Heart left ventricle (tissue), 16 donors: ENCODE measurements around the gene TXNIP. TPM values are rescaled to one million over a fixed set of nuclear protein-coding genes. Genes with fewer than 3 reads are reported as not detected.

Source experiments
- ATAC-seq, 4 donors: fragments of 200-7000 bp; cut with Tn5 transposase; one replicate each; pipeline ENCODE4 v1.9.1; 2020 to 2022; ENCODE audit warnings: moderate library complexity in 4 of 4, mild to moderate bottlenecking in 3 of 4, moderate number of reproducible peaks in 1 of 4
- DNase-seq, 5 donors: peaks; one replicate each; pipeline ENCODE4 v3.0.0-alpha.2; 2020
- H3K27ac ChIP-seq, 12 donors: fragments of 200-600 bp; sonication (generic) in 4 of 12; one replicate each; pipeline versions ENCODE4 v1.5.0 to v1.8.0; 2016 to 2022; ENCODE audit warnings: mild to moderate bottlenecking in 2 of 12
- H3K27me3 ChIP-seq, 9 donors: fragments of 200-600 bp; sonication (generic) in 2 of 9; one replicate each; pipeline versions ENCODE4 v1.5.1 to v1.8.0; 2016 to 2022; ENCODE audit warnings: mild to moderate bottlenecking in 3 of 9
- H3K36me3 ChIP-seq, 9 donors: fragments of 200-600 bp; sonication (generic) in 2 of 9; one replicate each; pipeline versions ENCODE4 v1.5.0 to v1.8.0; 2018 to 2022; ENCODE audit warnings: mild to moderate bottlenecking in 2 of 9
- H3K4me1 ChIP-seq, 12 donors: fragments of 200-600 bp; sonication (generic) in 4 of 12; one replicate each; pipeline versions ENCODE4 v1.5.0 to v1.8.0; 2016 to 2022; ENCODE audit warnings: mild to moderate bottlenecking in 3 of 12
- H3K4me3 ChIP-seq, 12 donors: fragments of 200-600 bp; sonication (generic) in 4 of 12; one replicate each; pipeline versions ENCODE4 v1.5.0 to v1.8.0; 2017 to 2022; ENCODE audit warnings: mild to moderate bottlenecking in 9 of 12, moderate library complexity in 4 of 12
- H3K9me3 ChIP-seq, 12 donors: fragments of 200-600 bp; sonication (generic) in 4 of 12; one replicate each; pipeline versions ENCODE4 v1.5.0 to v1.8.0; 2016 to 2022; ENCODE audit warnings: mild to moderate bottlenecking in 1 of 12
- POLR2A ChIP-seq, 2 donors: fragments of 450-650 bp; IDR thresholded peaks; one replicate each; pipeline ENCODE4 v1.6.1; 2017; ENCODE audit warnings: antibody characterized with exemption in 2 of 2, mild to moderate bottlenecking in 2 of 2, moderate library complexity in 2 of 2
- WGBS, 4 donors: extraction: QIAGEN DNeasy Blood & Tissue Kit in 2 of 4; methylation state at CpG; one replicate each; pipeline versions ENCODE4 v1.1.5 to v1.1.7; 2013 to 2018; 5-methylcytosine and 5-hydroxymethylcytosine counted together
- intact Hi-C, 10 donors: fragments of 100-400 bp; cut with DNase I; formaldehyde crosslinking; loops; one replicate each; pipeline versions ENCODE4 v1.11.1 to v1.14.2; 2022
- polyA plus RNA-seq, 2 donors: library from polyadenylated mRNA; stranded (reverse); fragments of 200-250 nt; gene quantifications; one replicate each; pipeline ENCODE4 v1.2.3, GENCODE V29; 2013
- total RNA-seq, 9 donors: library from RNA; depleted of rRNA in 2 of 9; stranded (reverse); fragments of >200 nt in 2 of 9; fragmentation: NEBNext Ultra II Directional in 3 of 9; extraction: Animal tissue kit (Norgen Biotek cat#: 25700) in 3 of 9; gene quantifications; one replicate each; pipeline versions ENCODE4 v1.1.0 to v1.2.4, GENCODE V29; 2016 to 2023
- TF ChIP-seq, protein P1 (sequence below), 12 donors: fragments of 200-600 bp; sonication (generic) in 4 of 12; IDR thresholded peaks; one replicate each; pipeline versions ENCODE4 v1.5.0 to v1.8.0; 2018 to 2022; ENCODE audit warnings: antibody characterized with exemption in 12 of 12, mild to moderate bottlenecking in 5 of 12
- donor health status: ischemic (EF 13 %, LVEDD 7.1; RV severe dilation, severe dysfunction).
- donor health status: healthy with polysubstance abuse.
- donor health status: DM: no; HTN: yes; CAD: no.
- donor health status: DM: no; HTN: no; CAD: no.
- donor health status: ischemic (EF 25% LVEDD 6.9; RV normal size, moderate dysfunction).
- donor health status: ischemic (EF 25% LVEDD 5.7; RV mildly dilated, moderate dysfunction).
- donor health status: healthy.
- donor health status: DM: yes; HTN: yes; CAD: no.
- donor health status: ischemic (EF 35%, LVEDD 5.7; RV mildly dilated, moderate dysfunction).
- donor health status: nonischemic (EF 11% LVEDD 7.7; RV severe dilation, severe dysfunction).
- donor health status: DM: yes; HTN: yes; CAD: no.
- donor health status: PGD.
- donor health status: ischemic (EF 29% LVEDD 5.4; RV normal size, mild dysfunction).
- donor health status: nonischemic (EF 23%, LVEDD 6.1; RV moderate dilation, normal function).

Gene TXNIP
- total and polyA plus RNA-seq, 11 donors: 222 to 1,925 (median 844) TPM

DNA sequence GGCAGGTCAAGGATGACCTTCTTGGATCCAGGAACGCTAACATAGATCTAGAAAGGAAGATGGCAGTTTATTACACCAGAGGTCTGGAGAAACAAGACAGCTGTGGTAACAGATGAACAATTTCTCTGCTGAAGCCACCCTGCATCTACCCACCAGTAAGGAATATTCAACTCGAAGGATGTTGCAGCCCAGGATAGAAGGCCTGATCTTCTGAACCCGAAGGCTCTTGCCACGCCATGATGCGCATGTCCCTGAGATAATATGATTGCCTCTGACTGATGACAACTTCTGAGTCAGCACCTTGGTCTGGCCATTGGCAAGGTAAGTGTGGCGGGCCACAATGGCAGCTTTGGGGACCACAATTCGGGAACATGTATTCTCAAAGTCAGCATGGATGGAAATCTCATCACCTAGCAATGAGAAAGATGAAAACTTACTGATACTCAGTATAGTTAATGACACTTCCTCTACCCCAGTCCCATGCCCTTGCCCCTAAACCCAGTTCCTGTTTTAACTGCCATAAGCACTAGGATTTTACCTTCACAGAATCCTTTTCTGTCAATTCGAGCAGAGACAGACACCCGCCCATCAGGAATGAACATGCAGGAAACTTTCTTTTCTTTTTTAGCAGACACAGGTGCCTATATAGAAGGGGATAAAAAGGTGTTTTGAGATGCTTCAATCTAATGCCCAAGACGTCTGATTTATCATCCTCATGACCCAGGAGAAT is 1.8 kb downstream of the TXNIP start:
- intact Hi-C loops: loop anchor here in 1 of 10 donors (5.0 kb wide), 1 partner anchor 32 kb away; the partner anchor contains the start of genes ANKRD34A and POLR3GL
- Histone ChIP-seq H3K9me3 (no peaks in the 10 kb centered on the region), H3K27me3 (no peaks in the 10 kb centered on the region), H3K4me1 (peaks cover 3 to 58% (median 38%) of the 10 kb centered on the region in 12 donors), H3K27ac (peak overlapping the region; percentile 94 to 100 (median 97)), H3K36me3 (peaks cover 10 to 40% (median 37%) of the 10 kb centered on the region in 9 donors), H3K4me3 (peak overlapping the region; percentile 59 to 94 (median 82))
- WGBS, 4 donors: 0 to 5% (median 3%) methylated on average over 10 of the region's 10 CpGs
- ATAC-seq (no peak), DNase-seq (peak in 2 of 5 donors; percentile 48 to 49)
- TF ChIP-seq POLR2A (IDR thresholded peaks at IDR 0.05): peak in 1 of 2 donors; percentile 39
- TF ChIP-seq, protein P1, sequence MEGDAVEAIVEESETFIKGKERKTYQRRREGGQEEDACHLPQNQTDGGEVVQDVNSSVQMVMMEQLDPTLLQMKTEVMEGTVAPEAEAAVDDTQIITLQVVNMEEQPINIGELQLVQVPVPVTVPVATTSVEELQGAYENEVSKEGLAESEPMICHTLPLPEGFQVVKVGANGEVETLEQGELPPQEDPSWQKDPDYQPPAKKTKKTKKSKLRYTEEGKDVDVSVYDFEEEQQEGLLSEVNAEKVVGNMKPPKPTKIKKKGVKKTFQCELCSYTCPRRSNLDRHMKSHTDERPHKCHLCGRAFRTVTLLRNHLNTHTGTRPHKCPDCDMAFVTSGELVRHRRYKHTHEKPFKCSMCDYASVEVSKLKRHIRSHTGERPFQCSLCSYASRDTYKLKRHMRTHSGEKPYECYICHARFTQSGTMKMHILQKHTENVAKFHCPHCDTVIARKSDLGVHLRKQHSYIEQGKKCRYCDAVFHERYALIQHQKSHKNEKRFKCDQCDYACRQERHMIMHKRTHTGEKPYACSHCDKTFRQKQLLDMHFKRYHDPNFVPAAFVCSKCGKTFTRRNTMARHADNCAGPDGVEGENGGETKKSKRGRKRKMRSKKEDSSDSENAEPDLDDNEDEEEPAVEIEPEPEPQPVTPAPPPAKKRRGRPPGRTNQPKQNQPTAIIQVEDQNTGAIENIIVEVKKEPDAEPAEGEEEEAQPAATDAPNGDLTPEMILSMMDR (IDR thresholded peaks at IDR 0.05): no peak

GRCh38 chr1:145993618-145994390 is 2.6 kb downstream of the TXNIP start:
- 4 to 13% (median 10%) methylated on average over 6 of the region's 6 CpGs for WGBS, 4 donors
- ATAC-seq: no peak
- peak overlapping the region; percentile 94 to 100 (median 97) for H3K27ac ChIP-seq
- intact Hi-C loops: no loop called here
- H3K27me3 ChIP-seq: no peaks in the 10 kb centered on the region
- DNase-seq: no peak
- peaks cover 10 to 40% (median 37%) of the 10 kb centered on the region in 9 donors for H3K36me3 ChIP-seq
- H3K9me3 ChIP-seq: no peaks in the 10 kb centered on the region
- H3K4me1 ChIP-seq: peaks cover 2 to 58% (median 33%) of the 10 kb centered on the region in 12 donors
- peak in 1 of 2 donors; percentile 4 for TF ChIP-seq POLR2A (IDR thresholded peaks at IDR 0.05)
- TF ChIP-seq, protein P1 (IDR thresholded peaks at IDR 0.05): no peak
- H3K4me3 ChIP-seq: peak overlapping the region; percentile 59 to 94 (median 82)

DNA sequence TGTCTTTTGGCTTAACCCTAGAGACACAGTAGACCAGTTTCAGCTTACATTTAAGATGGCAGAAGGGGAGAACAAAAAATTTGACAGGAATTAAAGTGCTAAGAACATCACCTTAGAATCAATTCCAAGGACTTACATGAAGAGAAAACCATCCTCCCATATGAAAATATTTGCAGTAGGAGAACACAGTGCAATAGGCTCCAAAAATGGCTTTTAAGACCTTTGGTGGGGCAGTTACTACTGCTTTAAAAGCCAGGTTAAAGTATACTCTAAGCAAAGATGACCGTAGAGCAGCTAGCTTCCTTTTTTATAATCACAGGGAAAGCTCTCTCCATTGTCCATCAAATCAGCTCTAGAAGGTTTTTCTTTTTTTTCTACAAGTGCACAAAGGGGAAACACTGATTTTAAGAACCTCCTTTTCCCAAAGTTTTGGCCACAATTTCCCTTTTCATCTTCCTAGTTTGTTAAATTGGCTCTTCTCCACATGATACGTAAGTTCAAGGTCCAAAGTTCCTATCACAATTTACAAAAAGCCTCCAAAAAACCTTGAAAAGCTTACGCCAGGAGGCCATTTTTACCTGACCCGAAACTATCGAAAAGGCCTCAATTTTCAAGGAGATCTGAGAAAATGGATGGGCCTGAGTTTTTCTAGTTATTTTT is 3.3 kb downstream of the TXNIP start:
- WGBS, 4 donors: 18 to 39% (median 27%) methylated on average over 5 of the region's 5 CpGs
- Histone ChIP-seq H3K9me3 (no peaks in the 10 kb centered on the region), H3K36me3 (peaks cover 10 to 40% (median 37%) of the 10 kb centered on the region in 9 donors), H3K27ac (peak overlapping the region; percentile 94 to 100 (median 97)), H3K4me3 (peak overlapping the region; percentile 59 to 94 (median 82)), H3K4me1 (peaks cover 0 to 53% (median 25%) of the 10 kb centered on the region in 12 donors), H3K27me3 (no peaks in the 10 kb centered on the region)
- intact Hi-C loops: no loop called here
- TF ChIP-seq, protein P1 (IDR thresholded peaks at IDR 0.05): no peak
- TF ChIP-seq POLR2A (IDR thresholded peaks at IDR 0.05): peak in 1 of 2 donors; percentile 14
- ATAC-seq: no peak
- no peak for DNase-seq
